ENCODE results near the gene PIEZO2.

Gene PIEZO2

GRCh38 chr18:10727477-10727876 is 421.9 kb downstream of the PIEZO2 start:
- no peak for DNase-seq (ENCODE audit: low read depth)

- DNase-seq (ENCODE audit: low read depth), result no peak
Measured at GRCh38 chr18:10726198-10727068, 422.9 kb downstream of the PIEZO2 start.

DNA sequence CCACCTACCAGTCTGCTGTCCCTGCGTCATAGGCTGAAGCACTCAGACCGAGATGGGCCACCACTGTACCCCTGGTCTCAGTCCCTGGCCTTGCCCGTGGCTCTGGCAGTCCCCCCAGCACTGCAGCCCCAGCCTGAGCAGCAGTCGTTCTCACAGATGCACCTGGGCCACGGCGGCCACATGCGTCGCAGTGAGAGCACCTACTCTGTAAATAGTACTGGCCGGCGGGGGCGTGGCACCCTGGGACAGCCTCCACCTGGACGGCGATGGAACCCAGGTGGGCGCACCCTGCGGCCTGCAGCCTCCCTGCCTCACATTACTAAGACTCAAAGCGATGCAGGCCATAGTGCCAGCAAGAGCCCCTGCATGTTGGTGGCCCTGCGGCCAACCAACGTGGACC is 424.7 kb downstream of the PIEZO2 start:
- no peak for DNase-seq (ENCODE audit: low read depth)

GRCh38 chr18:10723496-10723895 is 425.9 kb downstream of the PIEZO2 start:
- no peak for DNase-seq (ENCODE audit: low read depth)

GRCh38 chr18:10718809-10719208 is 430.6 kb downstream of the PIEZO2 start:
- DNase-seq (ENCODE audit: low read depth), result no peak

DNA sequence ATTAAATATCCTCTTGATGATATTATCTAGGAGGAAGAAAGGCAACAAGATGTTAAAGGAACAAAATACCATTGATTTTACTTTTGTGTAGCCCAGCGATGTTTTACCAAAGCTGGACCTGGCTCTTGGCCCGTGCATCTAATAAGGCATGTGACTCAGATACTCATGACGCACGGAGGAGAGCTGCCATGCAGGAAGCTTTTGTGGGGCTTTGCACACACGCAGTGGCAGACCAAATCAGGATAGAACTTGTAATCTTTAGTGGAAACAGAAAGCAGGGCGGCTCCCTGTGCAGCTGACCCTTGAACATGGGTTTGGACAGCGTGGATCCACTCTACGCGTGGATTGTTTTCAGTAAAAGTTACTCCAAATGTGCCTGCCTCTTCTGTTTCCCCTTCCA is 433.6 kb downstream of the PIEZO2 start:
- peak; percentile 59 for DNase-seq (ENCODE audit: low read depth)

- DNase-seq (ENCODE audit: low read depth), result no peak
Measured at GRCh38 chr18:10713409-10713808, 436.0 kb downstream of the PIEZO2 start.

- no peak for DNase-seq (ENCODE audit: low read depth)
Measured at GRCh38 chr18:10707294-10707693, 442.1 kb downstream of the PIEZO2 start.

DNA sequence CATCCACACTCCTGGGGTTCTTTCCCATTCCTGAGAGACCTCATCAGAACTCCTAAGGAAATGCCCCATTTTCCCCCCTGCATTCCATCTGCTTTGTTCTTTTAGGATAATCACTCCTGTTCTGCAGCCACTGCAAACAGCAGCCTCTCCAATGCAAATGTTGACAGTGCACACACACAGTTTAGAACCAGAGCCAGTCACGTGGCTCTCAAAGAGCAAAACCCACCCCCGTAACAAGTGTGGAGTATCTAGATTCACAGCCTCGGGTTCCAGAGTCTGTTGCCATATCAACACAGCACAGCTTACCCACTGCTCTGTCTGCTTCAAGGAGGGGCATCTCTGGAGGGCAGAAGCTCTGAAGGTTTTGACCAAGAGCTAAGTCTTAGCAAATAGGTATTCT is 443.6 kb downstream of the PIEZO2 start:
- no peak for DNase-seq (ENCODE audit: low read depth)

- DNase-seq (ENCODE audit: low read depth), result no peak
Measured at GRCh38 chr18:10705291-10705690, 444.1 kb downstream of the PIEZO2 start.

DNA sequence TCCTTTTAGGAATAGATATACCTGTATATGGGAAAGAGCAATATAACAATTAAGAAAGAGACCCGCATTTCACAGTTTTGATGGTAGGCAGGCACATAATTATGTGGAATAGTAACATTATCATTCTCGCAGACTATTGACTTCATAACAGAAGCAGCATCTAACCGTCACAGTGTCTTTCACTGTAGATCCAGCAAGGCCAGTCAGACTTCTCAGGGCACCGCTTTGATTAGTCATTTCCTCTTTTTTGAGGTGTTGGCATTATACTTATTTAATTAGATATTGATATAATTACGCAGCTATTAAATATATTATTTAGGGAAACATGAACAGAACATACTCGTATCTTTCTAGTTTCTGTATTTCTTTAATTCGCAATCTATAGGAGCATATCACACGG is 447.2 kb downstream of the PIEZO2 start:
- no peak for DNase-seq (ENCODE audit: low read depth)

DNA sequence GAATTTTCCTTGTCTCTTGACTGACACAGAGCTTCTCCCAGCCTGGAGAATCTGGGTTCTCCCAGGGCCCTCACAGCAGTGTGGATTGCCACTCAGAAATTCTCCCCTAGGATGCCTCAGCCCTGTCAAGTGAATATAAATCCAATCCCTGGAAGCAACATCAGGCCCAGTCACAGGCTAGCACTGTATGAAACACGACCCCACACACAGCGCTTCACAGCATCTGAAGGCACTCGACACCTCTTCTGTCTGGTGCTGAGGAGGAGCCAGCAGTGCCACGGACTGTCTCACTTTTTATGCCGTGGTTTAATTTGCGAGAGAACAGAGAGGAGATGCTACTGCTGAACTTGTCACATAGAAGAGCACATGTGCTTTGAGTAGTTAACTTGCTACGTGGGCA is 459.0 kb downstream of the PIEZO2 start:
- DNase-seq (ENCODE audit: low read depth), result no peak

DNA sequence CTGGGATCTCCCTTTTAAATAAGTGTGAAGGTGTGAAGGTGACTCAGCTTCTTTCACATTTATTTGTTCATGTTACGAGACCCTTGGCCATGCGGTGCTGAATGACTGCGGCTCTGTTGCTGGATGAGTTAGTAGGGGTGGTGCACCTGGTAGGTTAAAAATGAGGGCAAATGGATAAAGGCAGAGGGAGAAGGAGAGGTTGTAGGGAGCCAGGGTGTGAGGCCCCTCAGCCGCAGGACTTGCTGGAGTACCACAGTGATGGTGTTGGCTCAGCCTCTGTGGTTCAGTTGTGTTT is 459.4 kb downstream of the PIEZO2 start:
- DNase-seq (ENCODE audit: low read depth), result no peak

DNA sequence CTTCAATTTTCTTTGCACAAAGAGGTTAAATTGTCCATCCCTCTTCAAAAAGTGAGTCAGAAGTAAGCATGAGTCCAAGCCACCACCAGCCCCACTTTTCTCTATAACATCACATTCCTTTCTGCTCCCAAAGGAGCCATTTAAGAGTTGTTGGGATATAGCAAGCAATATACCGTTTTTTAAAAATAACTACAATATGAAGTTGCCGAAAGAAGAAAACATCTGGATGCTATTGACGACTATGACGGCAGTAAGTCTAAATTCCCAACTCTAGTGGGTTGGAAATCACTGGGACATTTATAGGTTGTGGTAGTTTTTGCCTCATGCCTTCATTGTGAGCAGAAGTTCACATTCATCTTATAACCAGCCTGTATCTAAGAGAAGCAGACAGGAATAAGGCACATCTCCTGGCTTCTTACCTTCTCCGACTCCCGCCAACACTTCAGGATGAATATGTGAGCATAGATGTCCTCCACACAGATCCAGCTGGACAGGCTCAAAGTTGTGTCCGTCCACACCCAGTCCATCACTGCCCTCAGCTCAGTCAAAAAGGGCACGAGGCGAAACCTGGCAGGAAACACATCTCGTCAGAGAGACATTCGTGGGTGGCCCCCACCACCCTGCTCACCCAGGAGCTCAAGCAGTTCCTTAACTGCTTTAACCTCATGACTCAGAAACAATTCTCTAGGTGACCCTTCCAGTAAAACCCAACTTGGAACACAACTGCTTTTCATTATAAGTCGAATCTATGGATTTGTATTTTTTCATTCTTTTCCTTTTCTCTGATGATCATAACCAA is 459.9 kb downstream of the PIEZO2 start:
- DNase-seq (ENCODE audit: low read depth), result no peak

- DNase-seq (ENCODE audit: low read depth), result no peak
Measured at GRCh38 chr18:10688766-10689165, 460.6 kb downstream of the PIEZO2 start.

DNA sequence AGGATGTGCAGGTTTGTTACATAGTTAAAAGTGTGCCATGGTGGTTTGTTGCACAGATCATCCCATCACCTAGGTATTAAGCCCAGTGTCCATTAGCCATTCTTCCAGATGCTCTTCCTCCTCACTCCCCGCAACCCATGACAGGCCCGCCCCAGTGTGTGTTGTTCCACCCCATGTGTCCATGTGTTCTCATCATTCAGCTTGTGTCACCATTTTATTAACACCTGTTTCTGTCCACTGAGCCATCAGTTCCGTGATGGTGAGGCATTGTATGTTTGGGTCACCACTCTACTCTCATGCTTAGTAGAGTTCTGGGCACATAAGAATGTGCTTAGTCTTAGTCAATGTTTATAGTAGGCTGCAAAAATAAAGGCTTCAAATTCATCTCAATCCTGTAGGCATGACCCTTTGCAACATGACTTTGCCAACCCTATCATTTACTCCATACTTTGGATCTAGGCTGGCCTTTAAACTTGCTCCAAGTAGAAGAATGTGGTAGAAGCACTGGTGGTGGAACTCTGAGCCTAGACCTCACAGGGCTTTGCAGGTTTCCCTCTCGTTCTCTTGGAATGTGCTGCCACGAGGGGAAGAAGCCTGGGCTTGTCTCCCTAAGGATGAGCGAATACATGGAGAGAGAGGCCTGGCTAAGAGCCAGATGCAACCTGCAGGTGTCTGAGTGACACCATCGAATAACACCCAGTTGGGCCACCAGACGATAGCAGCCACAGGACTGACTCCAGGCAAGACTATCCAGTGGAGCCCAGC is 462.0 kb downstream of the PIEZO2 start:
- DNase-seq (ENCODE audit: low read depth), result no peak

GRCh38 chr18:10686308-10686707 is 463.1 kb downstream of the PIEZO2 start:
- no peak for DNase-seq (ENCODE audit: low read depth)

DNA sequence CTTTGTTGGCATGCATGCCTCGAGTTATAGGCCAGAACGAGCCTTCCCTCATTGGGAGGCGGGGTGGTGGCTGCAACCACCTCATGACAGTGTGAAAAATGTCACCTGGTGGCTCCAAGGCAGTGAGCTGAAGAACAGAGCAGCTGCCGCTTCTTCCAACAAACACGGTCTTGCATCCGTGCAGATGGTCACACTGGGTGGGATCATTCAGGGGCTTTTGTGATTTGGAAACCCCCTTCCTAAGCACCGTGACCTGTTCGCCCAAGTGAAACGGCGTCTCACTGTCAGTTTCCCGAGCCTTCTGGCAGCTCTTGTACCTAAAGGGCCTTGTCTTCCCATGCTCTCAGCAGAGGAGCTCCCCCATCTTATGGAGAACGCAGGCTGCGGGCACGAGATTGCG is 463.9 kb downstream of the PIEZO2 start:
- no peak for DNase-seq (ENCODE audit: low read depth)

DNA sequence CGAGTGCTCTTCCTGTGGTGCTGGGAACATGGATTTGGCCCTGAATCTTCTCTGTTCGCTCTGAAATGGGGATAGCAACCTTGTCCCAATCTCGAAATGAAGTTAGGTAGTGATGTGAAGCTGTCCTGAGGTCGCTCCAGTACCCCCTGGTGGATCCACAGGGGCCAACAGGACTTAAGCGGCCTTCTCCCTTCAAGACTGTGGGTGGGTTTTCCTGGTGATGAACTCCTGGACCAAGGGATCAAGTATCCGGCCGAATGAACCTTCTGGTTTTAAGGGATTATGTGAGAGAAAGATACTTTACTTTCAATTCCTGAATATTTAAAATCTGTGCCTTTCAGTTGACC is 467.0 kb downstream of the PIEZO2 start:
- DNase-seq (ENCODE audit: low read depth), result no peak

GRCh38 chr18:10681581-10682367 is 467.6 kb downstream of the PIEZO2 start:
- DNase-seq (ENCODE audit: low read depth), result peak; percentile 11

DNA sequence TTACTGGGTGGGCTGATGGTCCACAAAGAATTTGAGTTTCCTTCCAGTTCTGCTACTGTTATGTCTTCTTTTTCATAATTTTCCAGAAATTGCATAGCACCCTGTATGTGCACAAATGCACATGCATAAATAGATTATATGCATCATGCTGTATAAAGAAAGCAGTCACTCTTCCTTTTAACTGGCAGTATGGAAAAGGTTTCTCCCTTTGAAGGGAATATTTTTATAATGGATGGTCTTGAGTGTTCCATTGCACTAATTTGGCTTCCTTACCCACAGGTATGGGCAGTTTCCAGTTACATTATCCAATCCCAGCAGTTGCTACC is 469.1 kb downstream of the PIEZO2 start:
- DNase-seq (ENCODE audit: low read depth), result no peak

DNA sequence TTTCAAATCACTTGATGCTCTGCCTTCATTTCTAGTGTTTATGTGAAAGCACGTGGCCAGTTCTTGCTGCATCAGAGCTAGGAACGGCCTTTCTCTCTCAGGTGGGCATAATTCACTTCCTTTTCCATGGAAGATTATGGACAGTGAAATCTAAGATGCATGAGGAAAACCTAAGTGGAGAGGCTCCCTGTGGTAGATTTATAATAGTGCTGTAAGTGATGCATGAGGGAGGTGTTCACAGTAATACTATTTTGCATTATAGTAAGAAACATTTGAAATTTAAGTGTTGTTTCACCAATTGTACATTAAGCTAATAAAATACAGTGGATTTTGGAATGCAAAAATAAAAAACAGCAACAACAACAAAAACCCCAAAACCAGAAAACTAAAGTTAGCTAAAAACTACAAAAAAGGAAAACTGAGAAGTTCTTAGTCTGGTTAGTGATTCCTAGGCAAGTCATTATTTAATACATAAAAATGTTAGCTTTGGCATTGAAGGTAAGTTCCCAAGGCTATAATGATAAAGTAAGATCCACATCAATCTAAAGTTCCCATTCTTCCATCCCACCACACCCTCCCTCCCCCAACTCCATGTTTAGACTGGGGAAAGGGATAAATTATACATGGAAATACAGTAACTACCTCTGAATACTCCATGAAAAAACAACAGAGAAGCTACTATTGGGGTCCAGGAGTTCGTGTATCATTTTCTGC is 469.7 kb downstream of the PIEZO2 start:
- no peak for DNase-seq (ENCODE audit: low read depth)
